ENCODE measurements around the gene PWWP2B. TPM values are rescaled to one million over a fixed set of nuclear protein-coding genes. Genes with fewer than 3 reads are reported as not detected.

PWWP2B gene
- total and polyA plus RNA-seq, 11 donors, result 10.5 to 23.5 (median 15.3) TPM

DNA sequence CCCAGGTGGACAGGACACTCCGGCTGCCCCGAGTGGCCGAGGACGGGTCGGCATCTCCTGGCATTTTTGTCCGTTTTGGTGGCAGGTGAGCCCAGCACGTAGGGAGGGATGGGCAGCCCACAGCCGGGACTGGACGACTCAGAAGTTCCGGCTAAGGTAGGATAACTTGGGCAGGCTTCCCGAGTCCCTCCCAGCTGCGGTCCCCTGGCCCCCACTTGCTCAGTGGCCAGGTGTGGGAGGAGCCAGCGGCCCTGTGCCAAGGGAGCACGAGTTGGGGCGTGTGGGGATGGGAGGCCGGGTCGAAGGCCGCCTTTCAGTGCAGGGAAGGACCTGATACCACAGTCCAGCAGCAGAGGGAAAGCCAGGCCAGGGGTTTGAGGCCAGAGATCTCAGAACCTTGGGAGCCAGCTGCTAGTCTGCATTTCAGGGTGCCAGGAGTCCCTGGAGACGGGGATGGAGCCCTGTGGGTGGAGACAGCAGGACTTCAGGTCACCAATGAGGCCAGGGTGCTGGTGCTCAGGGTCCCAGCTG is 58.5 kb downstream of the PWWP2B start:
- intact Hi-C loops (cut with DNase I), result loop anchor here in 4 of 10 donors (5.0 to 10.0 kb wide), 3 partner anchors 122 to 669 kb away; no protein-coding TSS in a partner anchor
- peaks cover 0 to 10% (median 0%) of the 10 kb centered on the region in 9 donors for H3K27me3 ChIP-seq
- TF ChIP-seq POLR2A (IDR thresholded peaks at IDR 0.05), result no peak
- TF ChIP-seq, protein P1, sequence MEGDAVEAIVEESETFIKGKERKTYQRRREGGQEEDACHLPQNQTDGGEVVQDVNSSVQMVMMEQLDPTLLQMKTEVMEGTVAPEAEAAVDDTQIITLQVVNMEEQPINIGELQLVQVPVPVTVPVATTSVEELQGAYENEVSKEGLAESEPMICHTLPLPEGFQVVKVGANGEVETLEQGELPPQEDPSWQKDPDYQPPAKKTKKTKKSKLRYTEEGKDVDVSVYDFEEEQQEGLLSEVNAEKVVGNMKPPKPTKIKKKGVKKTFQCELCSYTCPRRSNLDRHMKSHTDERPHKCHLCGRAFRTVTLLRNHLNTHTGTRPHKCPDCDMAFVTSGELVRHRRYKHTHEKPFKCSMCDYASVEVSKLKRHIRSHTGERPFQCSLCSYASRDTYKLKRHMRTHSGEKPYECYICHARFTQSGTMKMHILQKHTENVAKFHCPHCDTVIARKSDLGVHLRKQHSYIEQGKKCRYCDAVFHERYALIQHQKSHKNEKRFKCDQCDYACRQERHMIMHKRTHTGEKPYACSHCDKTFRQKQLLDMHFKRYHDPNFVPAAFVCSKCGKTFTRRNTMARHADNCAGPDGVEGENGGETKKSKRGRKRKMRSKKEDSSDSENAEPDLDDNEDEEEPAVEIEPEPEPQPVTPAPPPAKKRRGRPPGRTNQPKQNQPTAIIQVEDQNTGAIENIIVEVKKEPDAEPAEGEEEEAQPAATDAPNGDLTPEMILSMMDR (IDR thresholded peaks at IDR 0.05), result no peak
- WGBS, 4 donors, result 82 to 95% (median 89%) methylated on average over 15 to 19 of the region's 19 CpGs
- no peak overlapping the region for H3K27ac ChIP-seq
- peak in 3 of 5 donors; percentile 24 to 60 (median 25) for DNase-seq
- H3K9me3 ChIP-seq, result no peaks in the 10 kb centered on the region
- H3K4me3 ChIP-seq, result no peak overlapping the region
- no peaks in the 10 kb centered on the region for H3K36me3 ChIP-seq
- H3K4me1 ChIP-seq, result peaks cover 0 to 23% (median 14%) of the 10 kb centered on the region in 12 donors
- no peak for ATAC-seq

DNA sequence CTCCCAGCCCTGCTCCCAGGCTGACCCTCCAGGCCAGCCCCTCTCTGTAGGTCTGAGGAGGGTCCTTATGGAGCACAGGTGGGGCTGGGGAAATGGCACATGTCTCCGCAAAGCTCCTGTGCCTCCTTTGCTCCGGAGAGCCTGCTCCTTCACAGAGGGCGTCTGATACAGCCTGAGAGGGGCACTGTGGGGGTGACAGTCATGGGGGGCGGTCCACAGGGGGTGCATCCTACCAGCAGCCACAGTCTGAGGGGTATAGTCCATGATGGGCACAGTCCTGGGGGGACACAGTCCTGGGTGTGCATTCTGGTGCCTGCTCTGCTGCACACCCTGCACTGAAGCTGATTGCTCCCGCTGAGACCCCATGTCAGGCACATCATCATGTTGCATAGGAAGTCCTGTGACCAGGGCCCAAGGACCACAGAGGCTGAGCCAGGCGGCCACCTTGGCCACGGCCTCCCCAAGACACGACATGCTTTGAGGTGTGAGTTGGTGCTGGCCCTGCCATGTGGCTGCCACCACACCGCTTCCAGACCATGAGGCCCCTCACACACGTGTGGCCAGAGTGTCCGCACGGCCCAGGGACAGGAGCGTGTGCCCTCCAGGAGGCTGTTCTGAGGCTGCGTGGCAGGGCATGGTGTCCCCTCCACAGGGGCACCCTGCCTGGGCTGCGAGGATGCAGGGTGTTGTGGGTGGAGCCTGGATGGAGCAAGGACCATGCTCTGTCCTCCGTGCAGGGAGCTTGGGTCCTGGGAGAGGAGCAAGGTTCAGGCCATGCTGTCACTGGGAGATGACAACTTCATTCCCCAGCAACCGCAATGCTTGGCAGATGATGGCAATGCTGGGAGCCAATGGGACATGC is 59.2 kb downstream of the PWWP2B start:
- intact Hi-C loops (cut with DNase I), result loop anchor here in 4 of 10 donors (5.0 to 10.0 kb wide), 3 partner anchors 121 to 669 kb away; no protein-coding TSS in a partner anchor
- peaks cover 0 to 10% (median 0%) of the 10 kb centered on the region in 9 donors for H3K27me3 ChIP-seq
- peaks cover under 1 to 23% (median 14%) of the 10 kb centered on the region in 12 donors for H3K4me1 ChIP-seq
- no peak for ATAC-seq
- H3K9me3 ChIP-seq, result no peaks in the 10 kb centered on the region
- TF ChIP-seq, protein P1 (IDR thresholded peaks at IDR 0.05), result no peak
- TF ChIP-seq POLR2A (IDR thresholded peaks at IDR 0.05), result no peak
- WGBS, 4 donors, result 84 to 94% (median 91%) methylated on average over 10 to 17 of the region's 17 CpGs
- peak in 3 of 5 donors; percentile 21 to 46 (median 24) for DNase-seq
- no peaks in the 10 kb centered on the region for H3K36me3 ChIP-seq
- no peak overlapping the region for H3K27ac ChIP-seq
- H3K4me3 ChIP-seq, result no peak overlapping the region

DNA sequence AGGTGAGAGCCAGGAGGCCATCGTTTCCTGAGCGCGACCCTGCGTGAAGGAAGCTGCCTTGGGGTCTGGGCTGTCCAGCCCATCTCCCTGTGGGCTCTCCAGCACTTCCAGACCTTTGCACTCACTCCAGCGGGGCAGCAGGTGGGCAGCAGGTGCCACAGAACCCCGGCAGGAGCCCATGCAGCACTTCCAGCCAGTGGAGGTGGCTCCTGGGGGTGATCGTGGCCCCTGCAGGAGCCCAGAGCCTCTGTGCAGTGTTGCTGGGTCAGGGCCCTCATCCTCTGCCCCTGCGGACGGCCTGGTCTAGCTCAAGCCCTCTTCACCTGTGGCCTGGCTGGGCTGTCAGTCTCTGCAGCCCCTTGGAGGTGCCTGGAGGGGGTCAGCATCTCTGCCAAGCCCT is 59.9 kb downstream of the PWWP2B start:
- Histone ChIP-seq H3K9me3 (no peaks in the 10 kb centered on the region), H3K4me1 (peaks cover 3 to 29% (median 19%) of the 10 kb centered on the region in 12 donors), H3K36me3 (no peaks in the 10 kb centered on the region), H3K4me3 (no peak overlapping the region), H3K27me3 (peaks cover 0 to 10% (median 0%) of the 10 kb centered on the region in 9 donors), H3K27ac (no peak overlapping the region)
- ATAC-seq (no peak), DNase-seq (peak in 3 of 5 donors; percentile 19 to 51 (median 21))
- TF ChIP-seq, protein P1 (IDR thresholded peaks at IDR 0.05), result no peak
- no peak for TF ChIP-seq POLR2A (IDR thresholded peaks at IDR 0.05)
- intact Hi-C loops (cut with DNase I), result loop anchor here in 4 of 10 donors (5.0 to 10.0 kb wide), 3 partner anchors 120 to 668 kb away; no protein-coding TSS in a partner anchor
- WGBS, 4 donors, result 90 to 96% (median 93%) methylated on average over 2 to 9 of the region's 9 CpGs

All from heart left ventricle (tissue), 16 donors.